Peyer's patch (tissue), 4 donors: ENCODE data around the gene DEUP1. TPM values are rescaled to one million over a fixed set of nuclear protein-coding genes. Genes with fewer than 3 reads are reported as not detected.
"Not testable (repeated sequence)": the region's sequence is repeated elsewhere in the genome, so short reads cannot be mapped to it uniquely, and the experiment has no call there.

Source experiments
- DNase-seq, 3 donors: peaks; one replicate each; pipeline ENCODE4 v3.0.0-alpha.2; 2017 to 2019
- H3K27ac ChIP-seq, 4 donors: fragments of 200-600 bp; sonication (generic); one replicate each; pipeline ENCODE4 v1.5.1; 2016 to 2019
- H3K27me3 ChIP-seq, 2 donors: fragments of 200-600 bp; sonication (generic); one replicate each; pipeline ENCODE4 v1.5.1; 2019
- H3K36me3 ChIP-seq, 3 donors: fragments of 200-600 bp; sonication (generic); one replicate each; pipeline ENCODE4 v1.5.1; 2016 to 2019
- H3K4me1 ChIP-seq, 4 donors: fragments of 200-600 bp; sonication (generic); one replicate each; pipeline ENCODE4 v1.5.1; 2016 to 2019
- H3K4me3 ChIP-seq, 4 donors: fragments of 200-600 bp; sonication (generic); 1 replicate in 3 of 4; 2 replicates in 1 of 4; pipeline ENCODE4 v1.5.1; 2016 to 2019; ENCODE audit warnings: mild to moderate bottlenecking in 1 of 4
- H3K9me3 ChIP-seq, 4 donors: fragments of 200-600 bp; sonication (generic); one replicate each; pipeline ENCODE4 v1.5.1; 2016 to 2019; ENCODE audit warnings: mild to moderate bottlenecking in 1 of 4
- POLR2A ChIP-seq, 2 donors: fragments of 450-650 bp; IDR thresholded peaks; one replicate each; pipeline ENCODE4 v1.5.1; 2017; ENCODE audit warnings: antibody characterized with exemption in 2 of 2, mild to moderate bottlenecking in 2 of 2, moderate library complexity in 2 of 2
- total RNA-seq, 4 donors: library from RNA; depleted of rRNA; stranded (reverse); fragments of >200 nt; gene quantifications; one replicate each; pipeline ENCODE4 v1.1.0, GENCODE V29; 2016
- TF ChIP-seq, protein P1 (sequence below), 6 experiments: fragments of 450-650 bp in 4 of 6; fragments of 200-600 bp in 2 of 6; sonication (generic) in 1 of 6; IDR thresholded peaks; one replicate each; pipeline ENCODE4 v1.5.1; 2017 to 2019; ENCODE audit warnings: antibody characterized with exemption in 6 of 6, mild to moderate bottlenecking in 3 of 6, moderate library complexity in 1 of 6

DEUP1 gene
- total RNA-seq, 4 donors from 2014 or later, result not detected

DNA sequence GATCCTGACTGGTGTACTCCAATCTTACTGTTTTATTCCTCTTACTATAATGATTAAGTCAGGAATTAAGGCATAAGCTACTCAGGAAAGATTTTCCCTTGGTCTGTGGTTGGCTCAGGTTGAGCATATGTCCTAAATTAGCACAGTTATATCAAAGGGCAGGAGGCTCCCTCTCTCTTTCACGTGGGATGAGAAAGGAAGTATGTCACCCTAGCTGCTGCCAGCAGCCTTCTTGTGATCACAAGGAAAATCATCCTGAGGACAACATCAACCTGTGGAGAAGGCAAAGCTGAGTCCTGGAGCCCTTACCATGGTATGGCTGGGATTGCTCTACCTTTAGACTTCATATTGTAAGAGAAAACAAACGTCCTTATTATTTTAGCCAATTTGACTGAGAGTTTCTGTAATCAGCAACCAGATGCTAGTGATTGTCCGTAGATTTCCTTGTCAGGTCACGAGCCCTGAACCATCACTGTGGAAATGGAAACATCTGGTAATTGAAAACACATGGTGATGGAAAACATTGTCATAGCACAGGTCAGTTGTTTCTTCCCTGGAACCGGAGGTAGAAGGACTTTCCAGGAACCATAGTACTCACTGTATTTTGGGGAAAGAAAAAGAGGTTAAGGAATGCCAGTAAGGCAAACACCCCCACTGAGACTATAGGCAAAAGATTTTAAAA, 40.6 kb upstream of the DEUP1 start:
- Histone ChIP-seq H3K4me1 (no peaks in the 10 kb centered on the region), H3K27ac (no peak overlapping the region), H3K4me3 (no peak overlapping the region), H3K9me3 (no peaks in the 10 kb centered on the region), H3K36me3 (no peaks in the 10 kb centered on the region), H3K27me3 (no peaks in the 10 kb centered on the region)
- TF ChIP-seq POLR2A (IDR thresholded peaks at IDR 0.05), result no peak
- TF ChIP-seq, protein P1, sequence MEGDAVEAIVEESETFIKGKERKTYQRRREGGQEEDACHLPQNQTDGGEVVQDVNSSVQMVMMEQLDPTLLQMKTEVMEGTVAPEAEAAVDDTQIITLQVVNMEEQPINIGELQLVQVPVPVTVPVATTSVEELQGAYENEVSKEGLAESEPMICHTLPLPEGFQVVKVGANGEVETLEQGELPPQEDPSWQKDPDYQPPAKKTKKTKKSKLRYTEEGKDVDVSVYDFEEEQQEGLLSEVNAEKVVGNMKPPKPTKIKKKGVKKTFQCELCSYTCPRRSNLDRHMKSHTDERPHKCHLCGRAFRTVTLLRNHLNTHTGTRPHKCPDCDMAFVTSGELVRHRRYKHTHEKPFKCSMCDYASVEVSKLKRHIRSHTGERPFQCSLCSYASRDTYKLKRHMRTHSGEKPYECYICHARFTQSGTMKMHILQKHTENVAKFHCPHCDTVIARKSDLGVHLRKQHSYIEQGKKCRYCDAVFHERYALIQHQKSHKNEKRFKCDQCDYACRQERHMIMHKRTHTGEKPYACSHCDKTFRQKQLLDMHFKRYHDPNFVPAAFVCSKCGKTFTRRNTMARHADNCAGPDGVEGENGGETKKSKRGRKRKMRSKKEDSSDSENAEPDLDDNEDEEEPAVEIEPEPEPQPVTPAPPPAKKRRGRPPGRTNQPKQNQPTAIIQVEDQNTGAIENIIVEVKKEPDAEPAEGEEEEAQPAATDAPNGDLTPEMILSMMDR (IDR thresholded peaks at IDR 0.05), result no peak
- DNase-seq, result no peak

DNA sequence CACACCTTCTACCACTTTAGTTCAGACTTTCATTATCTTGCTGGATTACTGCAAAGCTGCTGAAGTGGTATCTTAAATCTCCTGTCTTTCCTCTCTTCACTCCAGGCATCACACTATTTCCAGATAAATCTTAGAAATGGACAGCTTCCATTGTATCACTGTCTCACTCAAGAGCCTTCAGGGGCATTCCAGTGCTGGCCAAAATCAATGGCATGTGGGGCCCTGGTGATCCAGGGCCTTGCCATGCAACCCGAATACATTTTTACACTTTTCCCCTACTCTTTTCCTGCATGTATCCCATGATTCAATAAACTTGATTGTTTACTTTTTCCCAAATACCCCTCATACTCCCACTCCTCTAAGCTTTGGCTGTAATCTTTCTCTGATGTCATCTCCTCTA, 39.4 kb upstream of the DEUP1 start:
- Histone ChIP-seq H3K9me3 (no peaks in the 10 kb centered on the region), H3K27me3 (no peaks in the 10 kb centered on the region), H3K27ac (no peak overlapping the region), H3K36me3 (no peaks in the 10 kb centered on the region), H3K4me1 (no peaks in the 10 kb centered on the region), H3K4me3 (no peak overlapping the region)
- TF ChIP-seq POLR2A (IDR thresholded peaks at IDR 0.05), result no peak
- DNase-seq, result no peak

DNA sequence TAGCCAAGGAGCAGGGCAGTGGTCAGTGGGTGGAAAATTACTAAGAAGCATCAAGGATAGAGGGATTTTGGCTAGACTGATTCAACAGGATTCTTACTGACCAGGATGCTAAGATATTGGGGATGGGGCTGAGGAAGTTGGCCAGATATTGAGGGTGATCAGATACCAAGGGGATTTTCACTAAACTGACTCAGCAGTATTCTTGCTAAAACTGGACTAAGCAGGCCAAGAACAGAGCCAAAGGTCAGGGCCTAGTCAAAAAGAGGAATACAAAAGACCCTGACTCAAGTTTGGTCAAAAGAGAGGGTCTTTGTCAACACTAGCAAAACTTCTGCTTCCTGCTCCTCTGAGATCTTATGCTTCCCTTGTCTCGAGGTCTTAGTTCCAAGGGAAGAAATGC, 38.6 kb upstream of the DEUP1 start:
- TF ChIP-seq POLR2A (IDR thresholded peaks at IDR 0.05), result no peak
- TF ChIP-seq, protein P1 (IDR thresholded peaks at IDR 0.05), result no peak
- DNase-seq, result no peak
- no peak overlapping the region for H3K4me3 ChIP-seq
- H3K9me3 ChIP-seq, result no peaks in the 10 kb centered on the region
- H3K4me1 ChIP-seq, result no peaks in the 10 kb centered on the region
- H3K27ac ChIP-seq, result no peak overlapping the region
- no peaks in the 10 kb centered on the region for H3K36me3 ChIP-seq
- H3K27me3 ChIP-seq, result no peaks in the 10 kb centered on the region

DNA sequence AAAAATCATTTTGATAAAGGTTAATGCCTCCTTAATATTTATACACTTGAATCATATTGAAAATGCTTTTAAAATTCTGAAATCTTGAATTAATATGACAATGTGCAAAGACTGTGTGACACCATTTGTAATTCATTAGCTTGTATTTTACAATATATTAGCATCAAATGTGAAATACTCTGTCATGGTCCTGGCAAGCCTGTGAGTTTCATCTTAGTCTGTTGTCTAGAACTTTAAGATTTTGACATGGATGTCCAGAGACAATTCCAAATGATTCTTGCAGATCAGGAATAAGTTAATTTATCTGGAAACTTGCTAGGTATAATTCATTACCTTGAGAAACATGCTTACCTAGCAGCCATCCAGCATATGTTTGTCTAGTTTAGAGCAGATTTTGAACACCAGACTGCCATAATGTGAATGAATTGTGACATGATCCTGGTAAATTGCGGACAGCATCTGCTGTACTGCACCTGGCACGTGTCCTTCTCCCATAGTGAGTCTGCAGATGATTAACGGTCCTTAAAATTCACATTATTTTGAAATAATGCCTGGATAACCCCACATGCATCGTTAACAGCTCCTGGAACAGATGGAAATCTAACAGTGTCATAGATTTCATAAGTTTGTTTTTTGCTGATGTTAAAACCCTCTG, 34.5 kb upstream of the DEUP1 start:
- DNase-seq, result no peak
- no peak overlapping the region for H3K27ac ChIP-seq
- H3K27me3 ChIP-seq, result no peaks in the 10 kb centered on the region
- no peaks in the 10 kb centered on the region for H3K4me1 ChIP-seq
- H3K9me3 ChIP-seq, result no peaks in the 10 kb centered on the region
- H3K4me3 ChIP-seq, result no peak overlapping the region
- H3K36me3 ChIP-seq, result no peaks in the 10 kb centered on the region
- TF ChIP-seq, protein P1 (IDR thresholded peaks at IDR 0.05), result no peak
- TF ChIP-seq POLR2A (IDR thresholded peaks at IDR 0.05), result no peak

DNA sequence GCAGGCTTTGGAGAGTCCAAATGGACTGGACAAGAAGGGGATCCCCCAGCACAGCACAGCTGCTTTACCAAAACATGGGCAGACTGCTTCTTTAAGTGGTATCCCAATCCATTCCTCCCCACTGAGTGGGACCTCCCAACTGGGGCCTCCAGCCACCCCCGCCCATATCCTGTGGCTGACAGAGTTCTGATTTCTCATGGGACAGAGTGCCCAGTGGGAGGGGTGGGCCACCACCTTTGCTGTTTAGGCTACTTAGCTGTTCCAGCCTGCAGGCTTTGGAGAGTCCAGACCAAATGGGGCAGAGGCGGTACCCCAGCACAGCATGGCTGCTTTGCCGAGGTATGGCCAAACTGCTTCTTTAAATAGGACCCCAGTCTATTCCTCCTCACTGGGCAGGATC, 26.9 kb upstream of the DEUP1 start:
- TF ChIP-seq, protein P1 (IDR thresholded peaks at IDR 0.05), result no peak
- no peak for TF ChIP-seq POLR2A (IDR thresholded peaks at IDR 0.05)
- no peaks in the 10 kb centered on the region for H3K9me3 ChIP-seq
- no peaks in the 10 kb centered on the region for H3K36me3 ChIP-seq
- no peak for DNase-seq
- no peak overlapping the region for H3K27ac ChIP-seq
- no peaks in the 10 kb centered on the region for H3K4me1 ChIP-seq
- H3K4me3 ChIP-seq, result no peak overlapping the region
- H3K27me3 ChIP-seq, result no peaks in the 10 kb centered on the region

DNA sequence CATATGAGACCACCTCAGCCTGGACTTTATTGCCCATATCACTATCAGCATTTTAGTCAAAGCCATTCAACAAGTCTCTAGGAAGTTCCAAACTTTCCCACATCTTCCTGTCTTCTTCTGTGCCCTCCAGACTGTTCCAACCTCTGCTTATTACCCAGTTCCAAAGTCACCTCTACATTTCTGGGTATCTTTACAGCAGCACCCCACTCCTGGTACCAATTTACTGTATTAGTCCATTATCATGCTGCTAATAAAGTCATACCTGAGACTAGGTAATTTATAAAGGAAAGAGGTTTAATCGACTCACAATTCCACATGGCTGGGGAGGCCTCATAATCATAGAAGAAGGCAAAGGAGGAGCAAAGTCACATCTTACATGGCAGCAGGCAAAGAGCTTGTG, 16.1 kb upstream of the DEUP1 start:
- not testable (repeated sequence) for H3K4me1 ChIP-seq, H3K36me3 ChIP-seq, H3K27ac ChIP-seq, DNase-seq, H3K9me3 ChIP-seq, H3K27me3 ChIP-seq, H3K4me3 ChIP-seq
